Measurements from ENCODE around the gene CTSA. TPM values are rescaled to one million over a fixed set of nuclear protein-coding genes. Genes with fewer than 3 reads are reported as not detected.

The CTSA gene
- total and polyA plus RNA-seq, 9 of the 15 experiments (the other 6 are each of a cell fraction or from before 2014, with no cell fraction given): 8.8 to 61.7 (median 28.3) TPM

DNA sequence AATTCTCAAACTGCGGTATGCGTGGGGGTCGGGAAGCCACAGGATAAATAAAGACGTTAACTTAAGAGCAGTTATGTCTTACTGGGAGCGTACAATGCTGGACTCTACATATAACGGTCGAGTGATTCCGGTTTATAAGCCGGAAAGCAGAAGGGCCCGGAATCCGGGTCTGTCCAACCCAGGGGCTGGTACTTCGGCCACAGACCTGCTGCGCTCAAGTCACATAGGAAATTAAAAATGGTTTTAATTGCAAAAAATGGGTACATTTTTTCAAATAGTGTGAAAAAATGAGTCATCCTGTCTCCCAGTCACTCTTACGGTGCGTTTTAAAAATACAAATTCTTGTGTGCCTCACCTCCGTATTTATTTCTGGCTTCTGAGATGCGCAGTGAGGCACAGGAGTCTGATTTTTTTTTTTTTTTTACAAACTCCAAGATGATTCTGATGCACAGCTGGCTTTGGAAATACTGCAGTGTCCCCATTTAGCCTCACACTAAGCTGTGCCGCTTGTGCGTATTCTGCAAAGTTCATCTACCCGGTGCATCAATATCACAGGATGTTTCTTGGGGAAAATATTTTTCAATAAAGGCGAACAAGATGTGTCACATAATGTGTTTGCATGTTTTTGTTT, 44.4 kb downstream of the CTSA start (continued):
- TF ChIP-seq, protein P1, sequence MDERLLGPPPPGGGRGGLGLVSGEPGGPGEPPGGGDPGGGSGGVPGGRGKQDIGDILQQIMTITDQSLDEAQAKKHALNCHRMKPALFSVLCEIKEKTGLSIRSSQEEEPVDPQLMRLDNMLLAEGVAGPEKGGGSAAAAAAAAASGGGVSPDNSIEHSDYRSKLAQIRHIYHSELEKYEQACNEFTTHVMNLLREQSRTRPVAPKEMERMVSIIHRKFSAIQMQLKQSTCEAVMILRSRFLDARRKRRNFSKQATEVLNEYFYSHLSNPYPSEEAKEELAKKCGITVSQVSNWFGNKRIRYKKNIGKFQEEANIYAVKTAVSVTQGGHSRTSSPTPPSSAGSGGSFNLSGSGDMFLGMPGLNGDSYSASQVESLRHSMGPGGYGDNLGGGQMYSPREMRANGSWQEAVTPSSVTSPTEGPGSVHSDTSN (CRISPR knock-in tag; IDR thresholded peaks at IDR 0.05; ENCODE audit: low read depth): no peak
- TF ChIP-seq, protein P1 (tag; conservative IDR thresholded peaks at IDR 0.05; ENCODE audit: low read depth): 0 out of 2 replicates have a peak, but pooled peaks have one; percentile 17
- no peak for TF ChIP-seq ELF4 (CRISPR knock-in tag; IDR thresholded peaks at IDR 0.05)
- peak; percentile 44; the same call in 1 of the 2 replicates for TF ChIP-seq JUND (IDR thresholded peaks at IDR 0.05; ENCODE audit: borderline replicate concordance, low read depth, low read length)
- TF ChIP-seq JUND (tag; IDR thresholded peaks at IDR 0.05; ENCODE audit: borderline replicate concordance, low read depth, low read length): no peak
- TF ChIP-seq, protein P2, sequence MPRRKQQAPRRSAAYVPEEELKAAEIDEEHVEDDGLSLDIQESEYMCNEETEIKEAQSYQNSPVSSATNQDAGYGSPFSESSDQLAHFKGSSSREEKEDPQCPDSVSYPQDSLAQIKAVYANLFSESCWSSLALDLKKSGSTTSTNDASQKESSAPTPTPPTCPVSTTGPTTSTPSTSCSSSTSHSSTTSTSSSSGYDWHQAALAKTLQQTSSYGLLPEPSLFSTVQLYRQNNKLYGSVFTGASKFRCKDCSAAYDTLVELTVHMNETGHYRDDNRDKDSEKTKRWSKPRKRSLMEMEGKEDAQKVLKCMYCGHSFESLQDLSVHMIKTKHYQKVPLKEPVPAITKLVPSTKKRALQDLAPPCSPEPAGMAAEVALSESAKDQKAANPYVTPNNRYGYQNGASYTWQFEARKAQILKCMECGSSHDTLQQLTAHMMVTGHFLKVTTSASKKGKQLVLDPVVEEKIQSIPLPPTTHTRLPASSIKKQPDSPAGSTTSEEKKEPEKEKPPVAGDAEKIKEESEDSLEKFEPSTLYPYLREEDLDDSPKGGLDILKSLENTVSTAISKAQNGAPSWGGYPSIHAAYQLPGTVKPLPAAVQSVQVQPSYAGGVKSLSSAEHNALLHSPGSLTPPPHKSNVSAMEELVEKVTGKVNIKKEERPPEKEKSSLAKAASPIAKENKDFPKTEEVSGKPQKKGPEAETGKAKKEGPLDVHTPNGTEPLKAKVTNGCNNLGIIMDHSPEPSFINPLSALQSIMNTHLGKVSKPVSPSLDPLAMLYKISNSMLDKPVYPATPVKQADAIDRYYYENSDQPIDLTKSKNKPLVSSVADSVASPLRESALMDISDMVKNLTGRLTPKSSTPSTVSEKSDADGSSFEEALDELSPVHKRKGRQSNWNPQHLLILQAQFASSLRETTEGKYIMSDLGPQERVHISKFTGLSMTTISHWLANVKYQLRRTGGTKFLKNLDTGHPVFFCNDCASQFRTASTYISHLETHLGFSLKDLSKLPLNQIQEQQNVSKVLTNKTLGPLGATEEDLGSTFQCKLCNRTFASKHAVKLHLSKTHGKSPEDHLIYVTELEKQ (CRISPR knock-in tag; IDR thresholded peaks at IDR 0.05): no peak
- TF ChIP-seq, protein P3, sequence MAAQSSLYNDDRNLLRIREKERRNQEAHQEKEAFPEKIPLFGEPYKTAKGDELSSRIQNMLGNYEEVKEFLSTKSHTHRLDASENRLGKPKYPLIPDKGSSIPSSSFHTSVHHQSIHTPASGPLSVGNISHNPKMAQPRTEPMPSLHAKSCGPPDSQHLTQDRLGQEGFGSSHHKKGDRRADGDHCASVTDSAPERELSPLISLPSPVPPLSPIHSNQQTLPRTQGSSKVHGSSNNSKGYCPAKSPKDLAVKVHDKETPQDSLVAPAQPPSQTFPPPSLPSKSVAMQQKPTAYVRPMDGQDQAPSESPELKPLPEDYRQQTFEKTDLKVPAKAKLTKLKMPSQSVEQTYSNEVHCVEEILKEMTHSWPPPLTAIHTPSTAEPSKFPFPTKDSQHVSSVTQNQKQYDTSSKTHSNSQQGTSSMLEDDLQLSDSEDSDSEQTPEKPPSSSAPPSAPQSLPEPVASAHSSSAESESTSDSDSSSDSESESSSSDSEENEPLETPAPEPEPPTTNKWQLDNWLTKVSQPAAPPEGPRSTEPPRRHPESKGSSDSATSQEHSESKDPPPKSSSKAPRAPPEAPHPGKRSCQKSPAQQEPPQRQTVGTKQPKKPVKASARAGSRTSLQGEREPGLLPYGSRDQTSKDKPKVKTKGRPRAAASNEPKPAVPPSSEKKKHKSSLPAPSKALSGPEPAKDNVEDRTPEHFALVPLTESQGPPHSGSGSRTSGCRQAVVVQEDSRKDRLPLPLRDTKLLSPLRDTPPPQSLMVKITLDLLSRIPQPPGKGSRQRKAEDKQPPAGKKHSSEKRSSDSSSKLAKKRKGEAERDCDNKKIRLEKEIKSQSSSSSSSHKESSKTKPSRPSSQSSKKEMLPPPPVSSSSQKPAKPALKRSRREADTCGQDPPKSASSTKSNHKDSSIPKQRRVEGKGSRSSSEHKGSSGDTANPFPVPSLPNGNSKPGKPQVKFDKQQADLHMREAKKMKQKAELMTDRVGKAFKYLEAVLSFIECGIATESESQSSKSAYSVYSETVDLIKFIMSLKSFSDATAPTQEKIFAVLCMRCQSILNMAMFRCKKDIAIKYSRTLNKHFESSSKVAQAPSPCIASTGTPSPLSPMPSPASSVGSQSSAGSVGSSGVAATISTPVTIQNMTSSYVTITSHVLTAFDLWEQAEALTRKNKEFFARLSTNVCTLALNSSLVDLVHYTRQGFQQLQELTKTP (IDR thresholded peaks at IDR 0.05; ENCODE audit: low read depth in 1 of 2, partially characterized antibody in 2 of 2): peak in 1 of 2 experiments; percentile 89
- TF ChIP-seq ZNF764 (CRISPR knock-in tag; IDR thresholded peaks at IDR 0.05; ENCODE audit: low read depth): no peak
- TF ChIP-seq, protein P4, sequence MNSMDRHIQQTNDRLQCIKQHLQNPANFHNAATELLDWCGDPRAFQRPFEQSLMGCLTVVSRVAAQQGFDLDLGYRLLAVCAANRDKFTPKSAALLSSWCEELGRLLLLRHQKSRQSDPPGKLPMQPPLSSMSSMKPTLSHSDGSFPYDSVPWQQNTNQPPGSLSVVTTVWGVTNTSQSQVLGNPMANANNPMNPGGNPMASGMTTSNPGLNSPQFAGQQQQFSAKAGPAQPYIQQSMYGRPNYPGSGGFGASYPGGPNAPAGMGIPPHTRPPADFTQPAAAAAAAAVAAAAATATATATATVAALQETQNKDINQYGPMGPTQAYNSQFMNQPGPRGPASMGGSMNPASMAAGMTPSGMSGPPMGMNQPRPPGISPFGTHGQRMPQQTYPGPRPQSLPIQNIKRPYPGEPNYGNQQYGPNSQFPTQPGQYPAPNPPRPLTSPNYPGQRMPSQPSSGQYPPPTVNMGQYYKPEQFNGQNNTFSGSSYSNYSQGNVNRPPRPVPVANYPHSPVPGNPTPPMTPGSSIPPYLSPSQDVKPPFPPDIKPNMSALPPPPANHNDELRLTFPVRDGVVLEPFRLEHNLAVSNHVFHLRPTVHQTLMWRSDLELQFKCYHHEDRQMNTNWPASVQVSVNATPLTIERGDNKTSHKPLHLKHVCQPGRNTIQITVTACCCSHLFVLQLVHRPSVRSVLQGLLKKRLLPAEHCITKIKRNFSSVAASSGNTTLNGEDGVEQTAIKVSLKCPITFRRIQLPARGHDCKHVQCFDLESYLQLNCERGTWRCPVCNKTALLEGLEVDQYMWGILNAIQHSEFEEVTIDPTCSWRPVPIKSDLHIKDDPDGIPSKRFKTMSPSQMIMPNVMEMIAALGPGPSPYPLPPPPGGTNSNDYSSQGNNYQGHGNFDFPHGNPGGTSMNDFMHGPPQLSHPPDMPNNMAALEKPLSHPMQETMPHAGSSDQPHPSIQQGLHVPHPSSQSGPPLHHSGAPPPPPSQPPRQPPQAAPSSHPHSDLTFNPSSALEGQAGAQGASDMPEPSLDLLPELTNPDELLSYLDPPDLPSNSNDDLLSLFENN (IDR thresholded peaks at IDR 0.05; ENCODE audit: low read depth in 2 of 2, low read length in 2 of 2): peak in 1 of 2 experiments; percentile 94; a peak in 1 of 4 replicates
- no peak for TF ChIP-seq MAFF (IDR thresholded peaks at IDR 0.05; ENCODE audit: low read length)
- no peak for TF ChIP-seq DIDO1 (tag; IDR thresholded peaks at IDR 0.05; ENCODE audit: low read depth)
- TF ChIP-seq ERF (CRISPR knock-in tag; IDR thresholded peaks at IDR 0.05): no peak
- peak; percentile 53; the same call in 1 of the 2 replicates for TF ChIP-seq FOXJ3 (CRISPR knock-in tag; IDR thresholded peaks at IDR 0.05)

All from K562 (cell line).